ENCODE measurements around the gene AMPH.

- TF ChIP-seq, protein P1, sequence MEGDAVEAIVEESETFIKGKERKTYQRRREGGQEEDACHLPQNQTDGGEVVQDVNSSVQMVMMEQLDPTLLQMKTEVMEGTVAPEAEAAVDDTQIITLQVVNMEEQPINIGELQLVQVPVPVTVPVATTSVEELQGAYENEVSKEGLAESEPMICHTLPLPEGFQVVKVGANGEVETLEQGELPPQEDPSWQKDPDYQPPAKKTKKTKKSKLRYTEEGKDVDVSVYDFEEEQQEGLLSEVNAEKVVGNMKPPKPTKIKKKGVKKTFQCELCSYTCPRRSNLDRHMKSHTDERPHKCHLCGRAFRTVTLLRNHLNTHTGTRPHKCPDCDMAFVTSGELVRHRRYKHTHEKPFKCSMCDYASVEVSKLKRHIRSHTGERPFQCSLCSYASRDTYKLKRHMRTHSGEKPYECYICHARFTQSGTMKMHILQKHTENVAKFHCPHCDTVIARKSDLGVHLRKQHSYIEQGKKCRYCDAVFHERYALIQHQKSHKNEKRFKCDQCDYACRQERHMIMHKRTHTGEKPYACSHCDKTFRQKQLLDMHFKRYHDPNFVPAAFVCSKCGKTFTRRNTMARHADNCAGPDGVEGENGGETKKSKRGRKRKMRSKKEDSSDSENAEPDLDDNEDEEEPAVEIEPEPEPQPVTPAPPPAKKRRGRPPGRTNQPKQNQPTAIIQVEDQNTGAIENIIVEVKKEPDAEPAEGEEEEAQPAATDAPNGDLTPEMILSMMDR (IDR thresholded peaks at IDR 0.05): no peak
- no peak for TF ChIP-seq POLR2AphosphoS5 (IDR thresholded peaks at IDR 0.05)
Measured at GRCh38 chr7:38658921-38659320, 27.7 kb upstream of the AMPH start.

All from upper lobe of left lung (tissue), 4 donors.